GM19324 (cell line): Measurements from ENCODE around the gene EMID1.

ENCODE experiments used
- ATAC-seq: cut with Tn5 transposase; IDR thresholded peaks from one replicate; pipeline ENCODE4 v1.9.1; 2021; ENCODE audit warnings: mild to moderate bottlenecking, moderate library complexity; ENCODE audit not compliant: unreplicated experiment, low FRiP score

EMID1 gene

DNA sequence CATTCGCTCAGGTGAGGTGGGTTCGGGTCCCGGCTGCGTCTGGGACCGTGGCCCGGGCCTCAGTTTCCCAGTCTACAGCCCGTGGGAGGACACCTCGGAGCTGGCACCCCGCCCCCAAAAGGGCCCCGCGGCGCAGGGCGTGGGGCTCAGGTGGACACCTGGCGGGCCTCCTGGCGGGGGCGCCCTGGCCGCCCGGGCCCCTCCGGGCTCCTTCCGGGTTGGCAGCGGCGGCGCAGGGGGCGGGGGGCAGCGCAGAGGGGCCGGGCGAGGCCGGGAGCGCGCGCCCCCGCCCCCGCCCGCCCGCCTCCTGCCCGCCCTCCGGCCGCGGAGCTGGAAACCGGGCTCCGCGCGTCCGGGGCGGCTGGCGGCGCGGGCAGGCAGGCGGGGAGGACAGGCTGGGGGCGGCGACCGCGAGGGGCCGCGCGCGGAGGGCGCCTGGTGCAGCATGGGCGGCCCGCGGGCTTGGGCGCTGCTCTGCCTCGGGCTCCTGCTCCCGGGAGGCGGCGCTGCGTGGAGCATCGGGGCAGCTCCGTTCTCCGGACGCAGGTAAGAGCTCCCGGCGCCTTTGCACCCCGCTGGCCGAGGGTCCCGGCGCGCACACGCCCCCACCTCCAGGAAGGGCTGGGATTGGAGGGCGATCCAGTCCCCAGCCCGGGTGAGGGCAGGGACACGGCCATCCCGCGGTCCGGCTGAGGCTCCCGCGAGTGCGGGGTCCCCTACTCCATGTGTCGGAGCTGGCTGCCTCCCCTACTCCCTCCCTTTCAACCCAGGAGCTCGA is at the start of gene EMID1:
Gene EMID1, plus strand, starts transcription at position 303 of the 778 bp plus-strand sequence. Its CDS starts 143 bp downstream, at position 446.
- ATAC-seq = no peak

DNA sequence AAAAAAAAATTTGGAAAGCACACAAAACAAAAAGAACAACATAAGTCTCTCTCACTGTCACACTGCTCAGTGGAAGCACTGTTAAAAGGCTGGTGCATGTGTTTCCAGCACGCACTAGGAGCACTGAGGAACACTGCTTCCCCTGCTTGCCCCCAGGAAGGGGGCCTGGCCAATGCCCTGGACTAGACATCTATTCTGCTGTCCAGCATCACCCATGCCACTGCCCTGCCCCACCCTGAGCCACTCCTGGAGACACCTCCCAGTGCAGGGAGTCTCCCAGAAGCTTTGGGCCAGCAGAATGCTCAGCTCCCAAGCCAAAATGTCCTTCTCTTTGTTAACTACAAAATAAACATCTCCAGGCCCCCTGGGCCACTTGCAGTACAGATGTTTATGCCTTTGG is 49.7 kb upstream of the EMID1 start:
- no peak for ATAC-seq

DNA sequence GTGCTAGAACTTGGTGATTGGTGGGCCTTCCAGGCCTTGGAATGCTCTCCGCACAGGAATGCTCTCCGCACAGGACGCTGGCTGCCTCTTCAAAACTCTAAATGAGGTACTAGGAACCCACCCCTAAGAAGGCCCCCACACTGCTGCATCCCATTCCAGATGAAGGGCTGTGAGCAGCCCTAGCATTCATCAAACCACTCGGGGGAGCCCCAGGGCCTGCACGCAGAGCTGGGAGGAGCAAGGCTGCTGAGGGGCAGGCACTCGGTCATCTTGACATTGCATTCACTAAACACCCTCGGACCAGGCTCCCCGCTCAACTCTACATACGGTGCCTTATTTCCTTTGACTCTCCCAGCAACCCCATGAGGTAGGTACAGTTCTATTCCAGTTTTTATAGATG is 49.2 kb upstream of the EMID1 start:
- no peak for ATAC-seq

DNA sequence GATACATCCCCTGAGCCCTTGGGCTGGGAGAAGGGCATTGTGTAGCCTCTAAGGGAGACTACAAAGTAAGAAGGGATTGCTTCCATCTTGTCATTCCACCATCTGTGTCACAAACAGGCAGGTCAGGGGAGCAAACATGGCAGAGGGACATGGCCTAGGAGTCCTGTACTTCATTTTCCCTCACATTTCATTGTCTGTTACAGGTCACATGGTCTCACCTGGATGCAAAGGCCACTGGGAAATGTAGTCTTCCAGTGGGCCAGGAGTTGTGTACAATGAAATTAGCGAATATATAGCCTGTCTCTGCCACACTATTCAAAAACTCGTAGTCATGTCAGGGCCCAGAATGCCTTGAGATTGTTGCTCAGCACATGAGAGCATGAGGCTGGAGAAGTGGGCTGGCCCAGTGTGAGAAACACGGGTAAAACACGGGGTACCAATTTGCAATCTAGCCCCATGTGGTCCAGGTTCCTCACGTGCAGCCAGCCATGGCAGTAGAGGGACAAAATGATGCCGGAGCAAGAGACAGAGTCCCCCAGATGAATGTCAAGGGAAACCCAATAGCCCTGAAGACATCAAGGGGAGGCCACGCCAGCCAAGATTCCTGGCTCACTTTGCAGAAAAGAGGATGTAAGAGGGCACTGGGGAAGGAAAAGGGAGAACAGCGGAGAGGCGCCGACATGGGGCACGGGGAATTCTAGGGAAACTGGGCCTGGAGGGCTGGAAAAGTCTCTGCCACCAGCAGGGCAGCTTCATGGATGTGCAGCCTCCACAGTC is 47.7 kb upstream of the EMID1 start:
- ATAC-seq = no peak

DNA sequence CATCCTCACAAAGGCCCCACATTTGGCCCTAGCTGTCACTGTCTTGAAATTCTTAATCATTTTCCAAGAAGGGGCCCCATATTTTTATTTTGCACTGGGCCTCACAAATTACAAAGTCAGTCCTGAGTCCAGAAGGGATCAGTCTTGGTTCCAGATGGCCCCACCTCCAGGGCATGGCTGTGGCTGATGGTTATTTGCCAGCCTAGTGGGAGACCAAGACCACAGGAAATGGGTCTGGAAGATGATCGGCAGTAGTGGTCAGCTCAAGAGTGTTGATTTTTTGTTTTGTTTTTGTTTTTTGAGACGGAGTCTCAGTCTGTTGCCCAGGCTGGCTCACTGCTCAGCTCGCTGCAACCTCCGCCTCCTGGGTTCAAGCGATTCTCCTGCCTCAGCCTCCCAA is 47.1 kb upstream of the EMID1 start:
- ATAC-seq = no peak

DNA sequence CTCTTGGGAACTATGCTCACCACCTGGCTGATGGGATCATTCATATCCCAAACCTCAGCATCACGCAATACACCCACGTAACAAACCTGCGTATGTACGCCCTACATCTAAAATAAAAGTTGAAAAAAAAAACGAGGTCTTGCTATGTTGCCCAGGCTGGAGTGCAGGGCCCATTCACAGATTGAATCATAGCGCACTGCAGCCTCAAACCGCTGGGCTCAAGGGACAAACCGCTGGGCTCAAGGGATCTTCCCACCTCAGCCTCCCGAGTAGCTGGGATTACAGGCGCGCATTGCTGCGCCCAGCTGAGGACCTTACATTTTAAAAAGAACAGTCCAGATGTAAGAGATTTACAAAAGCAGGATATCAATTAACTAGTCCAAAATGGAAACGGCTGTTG is 41.9 kb upstream of the EMID1 start:
- ATAC-seq = no peak

DNA sequence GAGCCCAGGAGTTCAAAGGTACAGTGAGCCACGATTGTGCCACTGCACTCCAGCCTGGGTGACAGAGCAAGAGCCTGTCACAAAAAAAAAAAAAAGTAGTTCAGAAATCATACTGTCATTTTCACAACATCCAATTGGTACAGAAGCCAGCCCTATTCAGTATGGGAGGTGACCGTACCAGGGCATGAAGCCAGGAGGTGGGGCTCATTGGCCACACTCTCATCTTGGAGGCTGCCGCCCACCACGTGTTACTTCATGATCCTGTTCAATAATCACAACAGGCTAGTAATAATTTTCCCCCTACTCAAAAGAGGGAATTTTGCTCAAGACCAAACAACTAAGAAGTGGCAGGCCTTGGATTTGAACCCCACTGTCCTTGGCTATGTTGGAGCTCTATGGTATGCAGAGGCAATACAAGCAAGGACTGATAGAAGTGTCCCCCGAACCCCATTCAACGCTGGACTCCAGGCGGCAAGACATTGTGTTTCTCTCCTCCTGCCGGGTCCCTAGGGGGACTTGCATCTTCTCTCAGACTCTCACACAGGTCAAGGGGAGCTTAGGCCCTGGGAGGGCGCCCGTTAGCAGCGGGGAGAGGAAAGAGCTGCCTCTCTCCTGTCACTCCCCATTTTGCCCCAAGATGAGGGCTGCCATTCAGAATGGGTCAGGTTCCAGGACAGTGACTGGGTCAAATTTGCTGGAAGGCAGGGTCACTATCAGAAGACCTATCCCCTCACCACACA is 40.2 kb upstream of the EMID1 start:
- no peak for ATAC-seq

DNA sequence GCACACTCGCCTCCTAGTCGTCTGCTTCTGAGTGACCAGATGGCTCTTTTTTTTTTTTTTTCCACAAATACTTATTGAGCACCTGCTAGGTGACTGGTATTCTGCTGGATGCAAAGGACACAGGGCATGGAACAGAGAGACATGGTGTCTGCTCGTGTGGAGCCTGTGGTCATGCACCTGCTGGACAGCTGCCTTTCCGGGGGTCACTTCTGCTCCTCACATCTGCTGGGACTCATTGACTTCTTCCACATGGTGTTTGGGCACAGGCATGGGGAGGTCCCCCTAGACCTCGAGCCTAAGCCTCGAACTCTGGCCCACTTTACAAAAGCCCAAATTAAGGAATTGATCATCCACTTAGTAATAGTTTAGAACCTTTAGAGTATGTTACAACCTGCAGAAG is 39.5 kb upstream of the EMID1 start:
- no peak for ATAC-seq

DNA sequence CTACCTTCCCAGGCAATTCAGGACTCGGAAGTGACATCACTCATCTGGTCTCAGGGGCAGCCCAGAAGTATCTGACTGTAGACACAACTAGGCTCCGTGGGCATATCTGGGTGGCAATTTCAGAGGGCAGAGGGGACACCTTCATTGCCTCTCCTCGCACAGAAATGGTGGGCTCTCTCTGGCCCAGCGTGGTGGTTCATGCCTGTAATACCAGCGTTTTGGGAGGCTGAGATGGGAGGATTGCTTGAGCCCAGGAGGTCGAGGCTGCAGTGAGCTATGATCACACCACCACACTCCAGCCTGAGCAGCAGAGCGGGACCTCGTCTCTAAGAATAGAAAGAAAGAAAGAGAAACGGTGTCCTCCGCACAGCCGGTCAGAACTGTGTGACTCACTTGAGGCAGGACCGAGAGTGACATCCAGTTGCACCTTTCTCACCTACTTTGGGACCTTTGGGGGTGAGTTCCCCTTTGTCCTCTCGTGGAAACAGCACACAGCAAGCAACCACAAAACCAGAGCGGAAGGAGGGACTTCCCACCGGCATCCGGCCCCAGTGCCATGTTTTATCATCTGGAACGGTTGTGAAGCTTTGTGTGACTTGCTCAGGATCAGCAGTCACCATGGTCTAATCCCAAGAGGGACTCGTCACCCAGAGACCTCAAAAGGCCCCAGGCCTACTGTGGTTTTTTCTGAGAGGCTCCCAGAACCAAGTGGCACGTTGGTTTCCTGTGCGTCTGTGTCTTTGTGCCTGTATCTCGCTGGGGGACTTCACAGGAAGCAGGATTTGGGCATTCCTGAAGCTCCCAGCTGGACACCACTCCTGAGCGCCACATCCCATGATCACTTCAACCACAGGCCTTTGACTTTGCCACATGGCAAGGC is 38.4 kb upstream of the EMID1 start:
- ATAC-seq = peak; percentile 80

DNA sequence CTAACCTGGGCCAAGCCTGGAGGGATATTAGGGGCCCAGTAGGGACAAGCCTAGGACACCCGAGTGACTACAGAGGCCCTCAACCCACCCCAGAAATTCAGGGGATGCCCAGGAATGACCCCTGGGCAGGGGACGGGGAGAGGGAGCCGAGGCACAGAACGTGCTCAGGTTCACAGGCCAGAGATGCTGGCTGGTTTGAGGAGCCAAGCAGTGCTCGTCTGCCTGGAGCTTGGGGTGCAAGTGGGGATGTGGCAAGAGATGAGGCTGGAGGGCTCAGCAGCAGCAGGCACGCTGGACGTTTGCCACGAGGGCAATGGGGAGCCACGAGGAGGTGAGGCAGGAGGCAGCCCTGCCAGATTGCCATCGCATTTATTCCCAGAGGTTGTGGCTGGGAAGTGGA is 34.0 kb upstream of the EMID1 start:
- no peak for ATAC-seq

DNA sequence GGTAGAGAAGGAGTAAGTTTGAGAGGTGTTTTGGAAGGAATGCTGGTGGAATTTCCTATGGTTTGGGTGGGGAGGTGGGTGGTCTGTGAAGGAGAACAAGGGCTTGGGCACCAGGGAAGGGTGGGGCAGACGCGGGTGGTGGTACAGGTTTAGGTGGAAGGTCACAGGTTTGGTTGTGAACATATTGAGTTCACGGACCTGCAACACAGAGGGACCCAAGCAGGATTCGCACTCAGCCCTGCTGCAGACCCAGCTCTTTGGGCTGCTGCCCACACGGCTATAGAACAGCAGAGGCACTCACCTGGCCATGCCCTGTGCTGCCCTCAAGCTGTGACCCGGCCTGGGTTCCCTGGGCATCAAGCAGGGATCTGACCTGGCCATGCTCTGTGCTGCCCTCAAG is 33.5 kb upstream of the EMID1 start:
- ATAC-seq = no peak

DNA sequence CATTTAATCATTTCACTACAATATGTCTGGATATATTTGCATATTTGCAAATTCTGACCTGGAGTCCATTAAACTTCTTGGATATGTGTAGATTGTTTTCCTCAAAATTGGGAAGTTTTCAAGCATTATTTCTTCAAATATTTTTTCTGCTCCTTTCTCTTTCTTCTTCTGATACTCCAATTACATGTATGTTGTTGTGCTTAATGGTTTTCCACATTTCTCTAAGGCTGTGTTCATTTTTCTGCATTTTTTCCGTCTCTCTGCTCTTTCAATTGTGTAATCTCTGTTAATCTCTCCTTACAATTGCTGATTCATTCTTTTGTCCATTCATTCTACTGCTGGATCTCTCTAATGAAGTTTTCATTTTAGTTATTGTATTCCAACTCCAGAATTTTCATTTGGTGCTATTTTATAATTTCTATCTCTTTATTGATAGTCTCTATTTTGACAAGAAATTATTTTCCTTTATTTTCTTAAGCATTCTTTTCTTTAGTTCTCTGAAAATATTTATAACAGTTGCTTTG is 30.3 kb upstream of the EMID1 start:
- ATAC-seq = no peak

DNA sequence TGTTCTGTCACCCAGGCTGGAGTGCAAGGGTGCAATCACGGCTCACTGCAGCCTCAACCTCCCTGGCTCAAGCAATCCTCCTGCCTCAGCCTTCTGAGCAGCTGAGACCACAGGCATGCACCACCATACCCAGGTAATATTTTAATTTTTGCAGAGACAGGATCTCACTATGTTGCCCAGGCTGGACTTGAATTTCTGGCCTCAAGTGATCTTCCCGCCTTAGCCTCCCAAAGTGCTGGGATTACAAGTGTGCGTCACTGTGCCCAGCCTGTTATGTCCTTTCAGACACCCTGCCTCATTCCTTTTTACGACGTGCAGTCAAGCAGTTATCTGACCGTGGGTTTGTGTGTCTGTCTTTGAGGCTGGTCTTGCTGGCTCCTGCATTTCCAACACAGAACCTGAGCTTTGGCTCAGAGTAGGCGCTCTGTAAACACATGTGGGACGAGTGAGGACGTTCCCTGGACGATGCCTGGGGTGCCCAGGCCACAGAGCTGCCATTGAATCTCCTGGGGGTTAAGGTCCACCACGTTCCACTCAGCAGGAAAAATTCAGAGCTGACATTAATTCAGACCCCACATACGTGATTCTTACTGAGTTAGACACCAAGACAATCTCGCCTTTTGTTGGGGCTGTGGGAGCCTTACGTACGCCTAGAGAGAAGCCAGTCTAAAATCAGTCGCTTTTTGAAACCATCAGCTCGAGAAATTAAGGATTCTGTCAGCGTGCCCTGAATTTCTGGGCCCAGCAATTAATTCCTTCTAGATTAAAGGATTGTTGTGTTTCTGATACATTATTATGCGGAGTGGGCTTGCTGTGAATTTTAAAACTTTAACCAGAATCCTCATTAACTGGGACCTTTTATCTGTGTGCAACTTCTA is 21.5 kb upstream of the EMID1 start:
- no peak for ATAC-seq

DNA sequence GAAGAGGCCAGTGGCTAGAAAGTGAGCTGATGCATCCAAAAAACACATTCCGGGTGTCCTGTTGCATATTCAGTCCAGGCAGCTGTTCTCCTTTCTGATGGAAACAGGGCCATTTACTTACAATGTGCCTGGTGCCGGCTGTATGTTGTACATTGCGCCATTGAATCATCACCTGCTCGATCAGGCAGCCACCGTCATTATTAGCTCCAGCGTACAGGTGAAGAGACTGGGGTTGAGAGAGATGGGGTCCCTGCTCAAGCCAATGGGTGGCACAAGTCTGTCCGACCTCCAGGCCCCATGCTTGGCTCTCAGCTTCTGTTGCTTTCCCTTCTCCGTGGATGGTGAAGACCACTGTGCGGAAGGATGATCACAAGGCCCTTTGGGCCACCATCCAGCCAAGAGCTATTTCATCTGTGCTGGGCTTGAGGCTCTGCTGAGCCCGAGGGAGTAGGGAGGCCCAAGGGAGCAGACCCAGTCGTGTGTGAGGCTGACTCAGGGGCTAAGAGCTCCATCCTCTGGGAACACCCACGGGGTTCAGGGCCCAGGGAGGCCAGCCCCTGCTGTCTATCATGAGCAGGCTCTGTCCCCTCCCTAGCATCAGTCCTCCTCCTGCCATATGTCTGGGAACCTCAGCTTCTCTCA is 20.7 kb upstream of the EMID1 start:
- no peak for ATAC-seq

DNA sequence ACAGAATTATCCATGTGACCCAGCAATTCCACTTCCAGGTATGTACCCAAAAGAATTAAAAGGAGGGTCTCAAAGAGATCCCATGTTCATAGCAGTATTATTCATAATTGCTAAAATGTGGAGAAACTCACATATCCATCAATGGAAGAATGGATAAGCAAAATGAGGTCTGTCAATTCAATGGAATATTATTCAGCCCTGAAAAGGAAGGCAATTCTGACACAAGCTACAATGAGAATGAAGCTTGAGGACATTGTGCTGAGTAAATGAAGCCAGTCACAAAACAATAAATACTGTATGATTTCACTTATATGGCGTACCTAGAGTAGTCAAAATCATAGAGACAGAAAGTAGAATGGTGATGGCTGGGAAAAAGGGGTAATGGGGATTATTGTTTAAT is 19.4 kb upstream of the EMID1 start:
- no peak for ATAC-seq

DNA sequence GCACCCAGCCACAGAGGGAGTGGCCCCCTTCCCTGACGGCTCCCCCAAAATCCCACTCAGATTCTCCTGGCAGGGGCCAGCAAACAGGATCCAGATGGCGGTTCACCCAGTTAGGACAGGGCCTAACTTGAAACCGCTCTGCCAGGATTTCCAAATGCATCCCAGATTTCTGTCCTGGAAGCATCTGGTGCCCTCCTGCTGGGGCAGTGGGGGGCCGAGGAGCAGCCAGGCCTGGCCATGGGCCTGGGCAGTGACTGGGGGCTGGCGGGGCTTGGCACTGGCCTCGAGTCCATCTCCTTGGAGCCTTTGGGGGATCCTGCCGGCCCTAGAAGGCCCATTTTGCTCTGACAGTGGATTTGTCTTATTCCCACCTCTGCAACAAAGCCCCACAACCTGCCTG is 17.9 kb upstream of the EMID1 start:
- ATAC-seq = no peak

DNA sequence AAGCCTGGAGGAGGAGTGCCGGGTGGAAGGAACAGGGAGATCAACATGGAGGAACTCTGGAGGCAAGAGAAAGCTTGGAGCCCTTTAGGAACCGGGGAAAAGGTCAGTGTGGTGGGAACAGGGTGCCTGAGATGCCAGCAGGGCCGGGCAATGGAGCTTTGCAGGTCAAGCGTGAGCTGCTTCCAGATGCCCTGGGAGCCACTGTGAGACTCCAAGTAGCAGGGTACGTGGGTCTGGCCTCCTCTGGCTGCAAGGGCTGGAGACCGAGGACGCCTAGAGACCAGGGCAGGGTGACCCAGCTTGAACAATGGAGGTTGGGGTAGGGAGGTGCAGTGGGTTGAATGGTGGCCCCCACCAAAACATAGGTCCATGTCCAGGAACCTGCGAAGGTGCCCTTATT is 15.6 kb upstream of the EMID1 start:
- ATAC-seq = no peak

DNA sequence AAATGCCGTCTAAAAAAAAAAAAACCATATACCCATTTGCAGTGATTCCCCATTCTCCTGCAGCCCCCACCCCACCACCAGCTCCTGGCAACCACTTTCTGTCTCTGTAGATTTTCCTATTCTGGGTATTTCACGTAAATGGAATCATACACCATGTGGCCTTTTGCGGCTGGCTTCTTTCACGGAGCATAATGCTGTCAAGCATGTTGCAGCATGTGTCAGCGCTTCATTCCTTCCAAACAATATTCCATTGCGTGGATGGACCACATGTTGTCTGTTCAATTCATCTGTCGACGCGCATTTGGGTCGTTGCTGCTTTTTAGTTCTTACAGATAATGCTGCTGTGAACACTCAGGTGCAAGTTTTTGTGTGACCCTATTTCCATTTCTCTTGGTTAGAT is 14.8 kb upstream of the EMID1 start:
- no peak for ATAC-seq

DNA sequence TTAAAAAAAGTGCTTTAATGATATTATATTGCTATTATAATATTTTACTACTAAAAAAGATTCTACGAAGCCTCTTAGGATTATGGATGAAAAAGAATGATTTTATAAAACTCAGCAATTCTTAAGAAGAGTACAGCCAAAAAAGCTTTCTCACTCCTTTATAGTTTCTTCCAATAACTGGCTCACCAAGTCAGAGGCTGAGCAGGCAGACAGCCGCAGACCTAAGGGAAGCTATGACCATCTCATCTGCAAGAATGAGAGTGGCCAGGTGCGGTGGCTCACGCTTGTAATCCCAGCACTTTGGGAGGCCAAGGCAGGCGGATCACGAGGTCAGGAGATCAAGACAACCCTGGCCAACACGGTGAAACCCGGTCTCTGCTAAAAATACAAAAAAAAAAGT is 12.7 kb upstream of the EMID1 start:
- no peak for ATAC-seq
